Vagina (tissue), 2 donors: ENCODE measurements around the gene AKAP13.

Experiments
- POLR2A ChIP-seq, 2 donors: fragments of 450-650 bp; IDR thresholded peaks; one replicate each; pipeline ENCODE4 v1.6.1; 2017; ENCODE audit warnings: antibody characterized with exemption in 2 of 2, mild to moderate bottlenecking in 2 of 2, moderate library complexity in 2 of 2
- POLR2AphosphoS5 ChIP-seq, 2 donors: sonication (generic); formaldehyde crosslinking; IDR thresholded peaks; one replicate each; pipeline ENCODE4 v1.9.0; 2017; ENCODE audit warnings: antibody characterized with exemption in 2 of 2, mild to moderate bottlenecking in 2 of 2, low read depth in 1 of 2; ENCODE audit not compliant: insufficient read depth in 1 of 2

GRCh38 chr15:85745525-85746150 lies 365.2 kb downstream of the AKAP13 start:
- no peak for TF ChIP-seq POLR2AphosphoS5 (IDR thresholded peaks at IDR 0.05; ENCODE audit: insufficient read depth in 1 of 2, low read depth in 1 of 2)
- TF ChIP-seq POLR2A (IDR thresholded peaks at IDR 0.05), result no peak
